ENCODE measurements around the gene STK4. TPM values are rescaled to one million over a fixed set of nuclear protein-coding genes. Genes with fewer than 3 reads are reported as not detected.

Gene STK4
- total RNA-seq, 1 experiment from 2014 or later, result 43.0 TPM

GRCh38 chr20:44930517-44931168 lies 35.7 kb upstream of the STK4 start:
- no peak overlapping the region for H3K9ac ChIP-seq (ENCODE audit: extremely low read depth, insufficient read length, low read length)
- Mint-ChIP-seq H3K36me3 (ENCODE audit: insufficient read depth in 1 of 3, low read depth in 3 of 3) (peaks cover 13 to 57% (median 34%) of the 10 kb centered on the region in 3 experiments; a peak in 6 of 7 replicates), H3K4me1 (no peaks in the 10 kb centered on the region), H3K4me3 (no peak overlapping the region), H3K27ac (peak overlapping the region in 2 of 3 experiments; percentile 68 to 95; a peak in 4 of 7 replicates), H3K27me3 (ENCODE audit: low read depth) (no peaks in the 10 kb centered on the region), H3K9me3 (no peaks in the 10 kb centered on the region)
- no peak overlapping the region for H2BK12ac ChIP-seq (ENCODE audit: insufficient read length, low read depth, low read length)
- no peak overlapping the region for H4K91ac ChIP-seq (ENCODE audit: insufficient read length, low read depth, low read length)
- H3T11ph ChIP-seq (ENCODE audit: low read length), result no peak overlapping the region
- no peak overlapping the region for H3K18ac ChIP-seq (ENCODE audit: insufficient read length, low read depth, low read length)
- H3K79me2 ChIP-seq (ENCODE audit: insufficient read depth, low read length), result no peaks in the 10 kb centered on the region
- no CpG with 5 or more reads among the region's 18 CpGs for WGBS (ENCODE audit: extremely low coverage, insufficient read length, low lambda C conversion rate)
- no peak overlapping the region for H2BK120ac ChIP-seq (ENCODE audit: low read depth, low read length, poor library complexity, severe bottlenecking)
- H3K9me3 ChIP-seq (ENCODE audit: control insufficient read depth, low read depth, low read length), result no peaks in the 10 kb centered on the region
- no peaks in the 10 kb centered on the region for H3K79me1 ChIP-seq (ENCODE audit: insufficient read depth, low read depth, low read length, poor library complexity, severe bottlenecking)
- no peak overlapping the region for H3K23ac ChIP-seq (ENCODE audit: insufficient read length, low read depth, low read length)
- no peak for DNase-seq
- no peaks in the 10 kb centered on the region for H3K23me2 ChIP-seq (ENCODE audit: insufficient read length, low read depth, low read length, poor library complexity, severe bottlenecking)
- no peak overlapping the region for H3K14ac ChIP-seq (ENCODE audit: insufficient read depth, low read length)
- H2BK20ac ChIP-seq (ENCODE audit: low read depth, low read length, poor library complexity, severe bottlenecking), result no peak overlapping the region
- H2AFZ ChIP-seq (ENCODE audit: low read length), result no peak overlapping the region
- H3K4me1 ChIP-seq (ENCODE audit: insufficient read depth, low read length), result no peaks in the 10 kb centered on the region; the same call in 1 of the 2 replicates
- no peak overlapping the region for H4K5ac ChIP-seq (ENCODE audit: insufficient read length, low read depth, low read length)
- H2BK15ac ChIP-seq (ENCODE audit: low read depth, low read length), result no peak overlapping the region
- H3K4ac ChIP-seq (ENCODE audit: low read depth, low read length), result no peak overlapping the region
- no peak overlapping the region for H2AK5ac ChIP-seq (ENCODE audit: insufficient read length, low read length)
- no peak overlapping the region for H3K27ac ChIP-seq (ENCODE audit: insufficient read length, low read depth, low read length)
- no peak overlapping the region for H2BK5ac ChIP-seq (ENCODE audit: insufficient read length, low read length)
- TF ChIP-seq CTCF (conservative IDR thresholded peaks at IDR 0.05), result no peak
- H3K56ac ChIP-seq (ENCODE audit: insufficient read length, low read depth, low read length), result no peak overlapping the region
- H3K4me2 ChIP-seq (ENCODE audit: insufficient read depth, insufficient read length, low read length), result no peak overlapping the region
- H4K20me1 ChIP-seq (ENCODE audit: control insufficient read depth, insufficient read depth, insufficient read length), result no peaks in the 10 kb centered on the region
- H4K8ac ChIP-seq (replicated peaks; ENCODE audit: insufficient read length, low read depth, low read length), result no peak overlapping the region
- H3K27me3 ChIP-seq (ENCODE audit: insufficient read depth, low read length), result no peaks in the 10 kb centered on the region

Data from H9 (cell line).